Ishikawa (cell line): ENCODE data around the gene ROBO1.

Source experiments
- CEBPB ChIP-seq: IDR thresholded peaks from 2 replicates; pipeline ENCODE4 v1.6.1; 2012
- CREB1 ChIP-seq: IDR thresholded peaks from 2 replicates; pipeline ENCODE4 v1.6.1; 2012; ENCODE audit warnings: low read depth
- EP300 ChIP-seq: IDR thresholded peaks from 2 replicates; pipeline ENCODE4 v1.6.1; 2012; ENCODE audit warnings: borderline replicate concordance
- RAD21 ChIP-seq: IDR thresholded peaks from 2 replicates; pipeline ENCODE4 v1.6.1; 2012; ENCODE audit warnings: low read depth
- REST ChIP-seq: IDR thresholded peaks from 2 replicates; pipeline ENCODE4 v1.6.1; 2012; ENCODE audit warnings: low read depth, mild to moderate bottlenecking
- TAF1 ChIP-seq: IDR thresholded peaks from 2 replicates; pipeline ENCODE4 v1.6.1; 2012; ENCODE audit warnings: low read depth, mild to moderate bottlenecking
- TEAD4 ChIP-seq: IDR thresholded peaks from 2 replicates; pipeline ENCODE4 v1.6.1; 2012
- ZBTB7A ChIP-seq: IDR thresholded peaks from 2 replicates; pipeline ENCODE4 v1.6.1; 2012; ENCODE audit warnings: low read depth
- TF ChIP-seq, protein P1 (sequence below): IDR thresholded peaks from 2 replicates; pipeline ENCODE4 v1.6.1; 2012

DNA sequence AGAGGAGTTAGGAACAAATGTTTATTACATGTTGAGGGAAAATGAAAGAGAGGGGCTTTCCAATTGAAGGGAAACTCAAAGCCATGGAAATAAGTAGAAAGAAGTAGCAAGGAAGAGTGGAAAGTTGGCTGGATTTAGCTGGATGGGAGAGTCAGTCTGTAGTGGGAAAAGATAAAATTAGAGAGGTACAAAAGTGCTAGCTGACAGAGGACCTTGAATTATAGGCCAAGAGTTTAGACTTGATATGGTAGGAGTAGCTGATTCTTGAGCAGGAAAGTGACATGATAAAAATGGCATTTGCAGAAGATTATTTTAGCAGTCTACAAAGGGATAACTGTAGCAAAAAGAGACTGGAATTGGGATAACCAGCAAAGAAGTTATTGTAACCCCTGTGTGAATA is 425.8 kb downstream of the ROBO1 start:
- TF ChIP-seq ZBTB7A (no peak), EP300 (no peak), REST (no peak), TEAD4 (no peak), CEBPB (no peak), CREB1 (no peak), RAD21 (no peak), TAF1 (no peak)
- TF ChIP-seq, protein P1, sequence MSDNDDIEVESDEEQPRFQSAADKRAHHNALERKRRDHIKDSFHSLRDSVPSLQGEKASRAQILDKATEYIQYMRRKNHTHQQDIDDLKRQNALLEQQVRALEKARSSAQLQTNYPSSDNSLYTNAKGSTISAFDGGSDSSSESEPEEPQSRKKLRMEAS: no peak
